Activated CD4-positive, alpha-beta T cell treated with anti-CD3 and anti-CD28 coated beads, Interleukin-2, amount 50 U/mL, for 4 hours (primary cell): Measurements from ENCODE around the gene CFAP44.
"Not testable (repeated sequence)": the region's sequence is repeated elsewhere in the genome, so short reads cannot be mapped to it uniquely, and the experiment has no call there.

Experiments
- DNase-seq, 2 experiments: peaks; one replicate each; pipeline ENCODE4 v3.0.0-alpha.2; 2020

The CFAP44 gene

GRCh38 chr3:113441051-113441770 lies at the start of gene CFAP44:
Gene CFAP44 (minus strand): TSS chr3:113441493. CDS start chr3:113433664, 7,829 bp downstream.
- peak; percentile 18 to 26 for DNase-seq

- DNase-seq: no peak
These were observed 43.9 kb upstream of the CFAP44 start for GRCh38 chr3:113485161-113485609.

GRCh38 chr3:113468539-113468938 lies 27.2 kb upstream of the CFAP44 start:
- DNase-seq: no peak

- DNase-seq: no peak
These were observed 20.2 kb upstream of the CFAP44 start for GRCh38 chr3:113461488-113461887.

GRCh38 chr3:113458554-113458953 lies 17.3 kb upstream of the CFAP44 start:
- not testable (repeated sequence) for DNase-seq

GRCh38 chr3:113455446-113455845 lies 14.2 kb upstream of the CFAP44 start:
- no peak for DNase-seq

GRCh38 chr3:113454630-113455029 lies 13.3 kb upstream of the CFAP44 start:
- no peak for DNase-seq

- no peak for DNase-seq
These were observed 12.8 kb upstream of the CFAP44 start for GRCh38 chr3:113454057-113454456.

GRCh38 chr3:113450911-113451310 lies 9.6 kb upstream of the CFAP44 start:
- DNase-seq: no peak

GRCh38 chr3:113439606-113440005 lies 1.7 kb downstream of the CFAP44 start:
- DNase-seq: no peak

GRCh38 chr3:113438224-113438623 lies 3.1 kb downstream of the CFAP44 start:
- DNase-seq: no peak

- no peak for DNase-seq
These were observed 3.9 kb downstream of the CFAP44 start for GRCh38 chr3:113437411-113437810.

GRCh38 chr3:113436809-113437208 lies 4.5 kb downstream of the CFAP44 start:
- DNase-seq: no peak

GRCh38 chr3:113431811-113432210 lies 9.5 kb downstream of the CFAP44 start:
- DNase-seq: no peak

- no peak for DNase-seq
These were observed 12.7 kb downstream of the CFAP44 start for GRCh38 chr3:113428581-113428980.

- DNase-seq: no peak
These were observed 17.6 kb downstream of the CFAP44 start for GRCh38 chr3:113423699-113424098.

- DNase-seq: no peak
These were observed 20.2 kb downstream of the CFAP44 start for GRCh38 chr3:113421082-113421481.

- no peak for DNase-seq
These were observed 31.6 kb downstream of the CFAP44 start for GRCh38 chr3:113409676-113410075.

- DNase-seq: no peak
These were observed 36.1 kb downstream of the CFAP44 start for GRCh38 chr3:113405180-113405579.

- DNase-seq: no peak
These were observed 36.7 kb downstream of the CFAP44 start for GRCh38 chr3:113404637-113405036.
